Measurements from ENCODE around the gene PRR15.

PRR15 gene

DNA sequence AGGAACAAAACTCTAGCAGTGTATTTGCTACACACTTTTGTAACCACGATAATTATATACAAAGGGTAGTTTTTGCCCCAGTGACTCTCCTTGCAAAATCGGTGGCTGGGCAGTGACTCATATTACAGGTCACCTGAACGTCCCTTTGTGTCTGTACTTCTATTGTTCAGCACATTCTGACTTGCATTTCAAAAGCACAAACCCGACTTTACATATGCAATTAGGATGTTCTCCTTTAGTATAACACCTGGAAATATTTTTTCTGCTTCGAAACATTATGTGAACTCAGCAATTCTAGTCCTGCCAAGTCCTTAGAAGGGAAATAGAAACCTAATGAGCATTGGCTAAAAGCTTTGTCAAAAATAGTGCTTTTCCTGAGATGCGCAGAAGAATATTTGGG, 6.0 kb downstream of the PRR15 start:
- no peak for DNase-seq (ENCODE audit: low read depth in 2 of 2)

DNA sequence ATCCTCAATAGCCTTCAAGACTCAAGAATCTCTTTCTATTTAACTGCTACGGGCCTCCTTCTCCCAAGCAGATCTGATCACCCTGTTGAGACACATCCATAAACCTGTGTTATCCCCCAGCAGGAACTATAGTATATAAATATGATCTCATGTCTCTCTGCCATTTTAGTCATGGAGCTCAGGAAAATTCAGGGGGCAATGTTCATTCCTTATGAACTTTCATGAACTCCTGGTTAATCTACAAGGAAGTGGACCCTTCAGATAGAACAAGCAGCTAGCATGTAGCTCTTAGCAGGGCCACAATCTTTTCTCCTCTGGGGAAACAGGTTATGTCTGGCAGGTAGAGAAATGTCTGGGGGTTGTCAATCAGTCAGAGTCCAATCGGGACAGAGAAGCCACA, 8.9 kb downstream of the PRR15 start:
- no peak for DNase-seq (ENCODE audit: low read depth in 2 of 2)

DNA sequence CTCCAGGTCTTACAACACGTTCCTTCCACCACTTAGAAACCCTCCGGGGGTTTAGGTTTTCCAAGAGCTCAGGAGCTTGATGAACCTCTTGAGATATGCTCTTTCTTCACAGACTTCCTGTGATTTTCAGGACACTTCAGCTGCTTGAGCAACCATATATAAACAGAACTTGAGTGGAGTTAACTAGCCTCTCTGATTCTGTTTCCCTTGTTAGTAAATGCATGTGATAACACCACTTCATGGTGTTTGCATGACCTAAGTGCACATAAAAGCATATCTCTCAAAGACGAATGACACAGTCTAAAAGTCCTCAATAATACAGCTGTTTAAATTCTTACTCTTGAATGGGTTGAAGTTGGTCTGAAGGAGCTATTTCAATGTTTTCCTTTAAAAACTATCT, 9.9 kb downstream of the PRR15 start:
- no peak for DNase-seq (ENCODE audit: low read depth in 2 of 2)

- no peak for DNase-seq (ENCODE audit: low read depth in 2 of 2)
These were observed 11.0 kb downstream of the PRR15 start for GRCh38 chr7:29574659-29575058.

DNA sequence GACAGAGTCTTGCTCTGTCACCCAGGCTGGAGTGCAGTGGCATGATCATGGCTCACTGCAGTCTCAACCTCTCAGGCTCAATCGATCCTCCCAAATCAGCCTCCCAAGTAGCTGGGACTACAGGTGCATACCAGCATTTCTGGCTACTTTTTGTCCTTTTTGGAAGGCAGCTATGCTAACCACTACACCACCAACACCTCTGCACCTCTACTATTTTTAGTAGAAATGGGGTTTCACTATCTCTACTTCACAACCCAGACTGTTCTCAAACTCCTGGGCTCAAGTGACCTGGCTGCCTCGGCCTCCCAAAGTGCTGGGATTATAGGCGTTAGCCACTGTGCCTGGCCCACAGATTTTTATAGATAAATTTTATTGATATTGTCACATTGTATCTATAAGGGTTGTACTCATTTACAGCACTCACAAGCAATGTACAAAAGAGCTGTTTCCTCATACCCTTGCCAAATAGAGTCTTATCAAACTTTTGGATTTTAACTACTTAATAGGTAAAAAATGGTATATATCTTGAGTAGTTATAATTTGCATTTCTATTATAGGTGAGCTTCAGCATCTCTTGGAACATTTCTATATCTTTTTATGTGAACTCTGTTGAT, 23.7 kb downstream of the PRR15 start:
- no peak for DNase-seq (ENCODE audit: low read depth in 2 of 2)

- DNase-seq (ENCODE audit: low read depth in 2 of 2) = no peak
These were observed 24.6 kb downstream of the PRR15 start for GRCh38 chr7:29588212-29588611.

DNA sequence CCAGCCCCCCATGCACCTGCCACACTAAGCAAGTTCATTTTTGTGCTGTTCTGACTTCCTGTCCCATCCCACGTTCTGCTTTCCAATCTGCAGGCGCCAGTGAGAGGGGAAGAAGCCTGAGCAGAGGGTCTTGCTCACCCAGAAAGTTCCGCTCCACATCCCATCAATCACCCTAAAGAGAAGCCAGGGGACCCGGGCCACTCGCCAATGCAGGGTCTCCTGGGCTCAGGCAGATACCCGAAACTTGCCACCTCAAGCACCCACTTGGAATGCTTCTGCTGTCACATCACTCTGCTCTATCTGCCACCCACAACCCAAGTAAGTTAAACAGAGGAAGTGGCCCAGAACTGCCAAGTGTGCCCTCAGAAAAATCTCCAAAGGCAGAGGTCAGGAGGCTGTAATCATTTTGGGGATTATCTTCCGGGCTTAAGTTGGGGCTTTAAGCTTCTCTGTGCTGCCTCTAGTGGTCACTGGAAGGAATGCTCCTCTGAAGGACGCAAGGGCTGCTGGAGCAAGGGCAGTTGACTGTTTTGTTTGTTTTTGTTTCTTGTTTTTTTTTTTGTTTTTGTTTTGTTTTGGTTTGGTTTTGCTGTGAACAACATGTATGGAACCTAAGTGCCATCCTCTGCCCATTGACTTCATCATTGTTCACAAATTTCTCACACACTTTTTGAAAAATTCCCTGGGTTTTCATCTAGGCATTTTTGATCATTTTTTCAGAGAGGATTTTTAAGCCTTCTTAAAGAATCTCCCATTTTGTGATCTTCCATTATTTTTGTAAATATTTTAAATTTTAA, 25.5 kb downstream of the PRR15 start:
- no peak for DNase-seq (ENCODE audit: low read depth in 2 of 2)

- no peak for DNase-seq (ENCODE audit: low read depth in 2 of 2)
These were observed 29.2 kb downstream of the PRR15 start for GRCh38 chr7:29592866-29593265.

DNA sequence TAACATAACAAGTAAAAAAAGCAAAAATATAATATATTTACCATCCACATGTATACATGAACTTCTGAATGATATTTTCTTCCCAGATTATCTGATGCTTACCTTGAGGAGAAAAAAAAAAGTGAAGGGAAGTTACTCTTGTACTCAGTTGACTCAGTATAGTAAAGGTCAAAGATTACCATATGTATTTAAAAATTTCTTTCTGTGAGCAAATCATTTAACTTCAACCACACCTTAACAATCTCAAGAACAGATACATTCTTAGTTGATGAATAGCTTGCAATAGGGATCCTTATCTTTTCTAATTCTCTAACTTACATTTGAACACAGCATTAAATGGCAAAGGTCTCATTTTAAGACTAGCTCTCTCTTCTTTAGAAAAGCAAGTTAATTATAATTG, 29.8 kb downstream of the PRR15 start:
- DNase-seq (ENCODE audit: low read depth in 2 of 2) = no peak

DNA sequence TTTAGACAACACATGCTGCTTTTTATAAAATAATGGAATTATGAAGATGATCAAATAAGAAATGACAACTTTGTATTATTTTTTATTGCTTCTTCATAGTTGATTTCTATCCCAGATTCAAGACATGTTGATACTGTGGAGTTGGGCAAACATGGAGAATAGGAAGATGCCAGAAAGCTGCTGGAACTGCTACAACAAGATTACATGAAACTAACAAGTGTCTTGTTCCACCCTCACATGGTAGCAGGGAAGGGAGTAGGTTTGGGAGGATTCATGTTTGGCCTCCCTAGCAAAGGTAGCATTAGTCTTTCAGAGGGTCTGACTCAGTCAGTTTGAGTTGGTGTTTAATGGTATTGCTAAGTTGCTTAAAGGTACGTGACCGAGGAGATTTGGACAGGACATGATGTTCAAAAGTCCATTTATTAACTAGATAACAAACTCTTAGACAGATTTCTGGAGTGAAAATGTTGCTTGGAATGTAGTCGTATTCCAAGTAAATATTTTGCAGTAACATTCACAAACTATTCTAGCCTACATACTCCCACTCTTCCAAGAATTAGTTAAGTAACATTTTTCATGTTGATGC, 33.1 kb downstream of the PRR15 start:
- no peak for DNase-seq (ENCODE audit: low read depth in 2 of 2)

GRCh38 chr7:29597266-29597665, 33.6 kb downstream of the PRR15 start:
- no peak for DNase-seq (ENCODE audit: low read depth in 2 of 2)

- DNase-seq (ENCODE audit: low read depth in 2 of 2) = no peak
These were observed 34.5 kb downstream of the PRR15 start for GRCh38 chr7:29598137-29598536.

- no peak for DNase-seq (ENCODE audit: low read depth in 2 of 2)
These were observed 35.0 kb downstream of the PRR15 start for GRCh38 chr7:29598613-29599012.

DNA sequence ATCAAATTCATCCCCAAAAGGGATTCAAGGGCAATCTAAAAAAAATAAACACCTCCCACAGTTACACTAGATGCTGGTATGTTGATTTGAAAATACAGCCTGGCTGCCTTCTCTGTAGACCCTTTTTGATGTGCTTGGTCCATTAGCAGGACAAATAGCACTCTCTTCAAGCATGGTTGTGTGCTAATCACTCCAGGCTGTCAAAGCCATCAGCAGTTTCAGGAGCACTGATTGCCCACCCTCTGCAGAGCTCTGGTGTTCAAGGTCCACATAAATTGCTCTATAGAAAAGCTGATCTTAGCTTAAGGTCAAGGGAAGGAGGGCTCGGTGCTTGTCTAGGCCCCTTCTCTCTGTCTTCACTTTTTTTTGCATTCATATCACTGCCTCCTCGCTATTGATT, 35.4 kb downstream of the PRR15 start:
- DNase-seq (ENCODE audit: low read depth in 2 of 2) = no peak

- DNase-seq (ENCODE audit: low read depth in 2 of 2) = no peak
These were observed 37.0 kb downstream of the PRR15 start for GRCh38 chr7:29600661-29601060.

GRCh38 chr7:29604052-29604451, 40.4 kb downstream of the PRR15 start:
- DNase-seq (ENCODE audit: low read depth in 2 of 2) = no peak

DNA sequence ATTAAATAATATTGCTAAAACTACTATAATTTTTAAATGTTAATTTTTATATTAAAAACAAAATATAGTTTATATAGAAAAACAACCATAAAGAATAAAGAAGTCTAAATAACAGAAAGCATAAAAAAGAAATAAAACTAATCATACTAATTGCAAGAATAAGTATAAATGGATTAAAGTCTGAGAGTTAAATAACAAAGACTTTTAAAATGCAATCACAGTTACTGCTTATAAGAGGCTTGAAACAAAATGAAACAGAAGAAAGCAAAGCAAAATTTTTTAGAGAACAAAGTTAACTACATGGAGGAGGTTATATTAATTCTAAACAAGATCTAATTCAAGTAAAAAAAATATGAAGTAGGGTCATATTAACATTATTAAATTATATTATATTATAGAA, 41.1 kb downstream of the PRR15 start:
- DNase-seq (ENCODE audit: low read depth in 2 of 2) = no peak

DNA sequence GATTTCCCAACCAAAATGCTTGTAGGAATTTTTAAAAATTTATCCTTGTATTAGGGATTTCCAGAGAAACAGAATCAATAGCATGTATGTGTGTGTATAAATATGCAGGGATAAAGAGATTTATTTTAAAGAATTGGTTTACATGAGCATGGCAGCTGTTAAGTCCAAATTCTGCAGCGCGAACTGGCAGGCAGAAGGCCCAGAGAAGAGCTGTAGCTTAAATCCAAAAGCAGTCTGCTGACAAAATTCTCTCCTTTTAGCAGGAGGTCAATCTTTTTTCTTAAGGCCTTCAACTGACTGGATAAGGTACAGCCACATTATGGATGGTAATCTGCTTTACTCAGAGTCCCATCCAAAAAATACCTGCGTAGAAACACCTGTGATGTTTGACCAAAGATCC, 42.0 kb downstream of the PRR15 start:
- DNase-seq (ENCODE audit: low read depth in 2 of 2) = no peak

DNA sequence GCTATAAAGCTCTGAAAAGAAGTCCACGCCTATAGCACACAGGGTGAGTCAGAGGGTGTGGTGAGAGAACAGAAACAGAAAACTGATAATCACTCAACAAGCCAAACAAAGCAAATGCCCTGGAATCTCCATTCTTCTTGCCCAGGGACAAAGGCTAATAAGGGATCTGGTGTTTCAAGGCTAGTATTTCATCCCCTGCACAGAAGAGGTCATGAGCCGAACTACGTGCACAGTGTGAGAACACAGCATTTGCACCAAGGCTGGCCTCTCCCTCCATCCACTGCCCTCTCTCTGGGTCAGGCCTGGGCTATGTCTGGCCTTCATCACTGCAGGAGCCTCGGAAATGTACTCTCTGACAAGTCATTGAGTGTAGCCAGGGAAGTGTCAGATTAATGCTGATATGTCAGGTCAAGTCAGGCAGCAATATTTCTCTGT, 42.7 kb downstream of the PRR15 start:
- no peak for DNase-seq (ENCODE audit: low read depth in 2 of 2)

- DNase-seq (ENCODE audit: low read depth in 2 of 2) = no peak
These were observed 43.2 kb downstream of the PRR15 start for GRCh38 chr7:29606830-29607229.

- no peak for DNase-seq (ENCODE audit: low read depth in 2 of 2)
These were observed 43.6 kb downstream of the PRR15 start for GRCh38 chr7:29607259-29607658.

- DNase-seq (ENCODE audit: low read depth in 2 of 2) = no peak
These were observed 44.3 kb downstream of the PRR15 start for GRCh38 chr7:29607889-29608288.
